IPS-18a (cell line): ENCODE measurements around the gene MDP1.
A peak's percentile ranks its signal among the peaks of the same experiment; 100 is the strongest.
"Not testable (repeated sequence)": the region's sequence is repeated elsewhere in the genome, so short reads cannot be mapped to it uniquely, and the experiment has no call there.

Experiments
- H3K27ac ChIP-seq: one replicate; pipeline ENCODE4 v1.5.1; 2013; ENCODE audit warnings: low read length
- H3K27me3 ChIP-seq: one replicate; pipeline ENCODE4 v1.6.1; 2013; ENCODE audit warnings: mild to moderate bottlenecking, low read length; ENCODE audit not compliant: control insufficient read depth, insufficient read depth
- H3K36me3 ChIP-seq: one replicate; pipeline ENCODE4 v1.6.1; 2013; ENCODE audit warnings: low read depth, low read length; ENCODE audit not compliant: control insufficient read depth
- H3K4me1 ChIP-seq: one replicate; pipeline ENCODE4 v1.6.1; 2013; ENCODE audit warnings: low read depth, low read length; ENCODE audit not compliant: control insufficient read depth
- H3K4me3 ChIP-seq: one replicate; pipeline ENCODE4 v1.5.1; 2013; ENCODE audit warnings: low read length
- H3K9ac ChIP-seq: one replicate; pipeline ENCODE4 v1.6.1; 2013; ENCODE audit warnings: mild to moderate bottlenecking, low read length, moderate library complexity
- H3K9me3 ChIP-seq: one replicate; pipeline ENCODE4 v1.6.1; 2013; ENCODE audit warnings: low read depth, low read length; ENCODE audit not compliant: control insufficient read depth

MDP1 gene

GRCh38 chr14:24203249-24203886 lies 12.5 kb downstream of the MDP1 start:
- not testable (repeated sequence) for H3K9me3 ChIP-seq, H3K4me1 ChIP-seq, H3K27me3 ChIP-seq
- Histone ChIP-seq H3K9ac (peak overlapping the region; percentile 9), H3K27ac (peak overlapping the region; percentile 67), H3K36me3 (peaks cover 31% of the 10 kb centered on the region), H3K4me3 (peak overlapping the region; percentile 37)

GRCh38 chr14:24202538-24202937 lies 13.3 kb downstream of the MDP1 start:
- H3K27me3 ChIP-seq, H3K9me3 ChIP-seq, H3K4me1 ChIP-seq: not testable (repeated sequence)
- H3K36me3 ChIP-seq: peaks cover 24% of the 10 kb centered on the region
- H3K4me3 ChIP-seq: peak overlapping the region; percentile 37
- peak overlapping the region; percentile 67 for H3K27ac ChIP-seq
- H3K9ac ChIP-seq: peak overlapping the region; percentile 9

- Histone ChIP-seq H3K4me3 (no peak overlapping the region), H3K27ac (no peak overlapping the region), H3K9me3 (no peaks in the 10 kb centered on the region), H3K36me3 (no peaks in the 10 kb centered on the region), H3K27me3 (no peaks in the 10 kb centered on the region), H3K4me1 (peaks cover 6% of the 10 kb centered on the region), H3K9ac (no peak overlapping the region)
Observed at GRCh38 chr14:24198814-24199524, 16.9 kb downstream of the MDP1 start.

DNA sequence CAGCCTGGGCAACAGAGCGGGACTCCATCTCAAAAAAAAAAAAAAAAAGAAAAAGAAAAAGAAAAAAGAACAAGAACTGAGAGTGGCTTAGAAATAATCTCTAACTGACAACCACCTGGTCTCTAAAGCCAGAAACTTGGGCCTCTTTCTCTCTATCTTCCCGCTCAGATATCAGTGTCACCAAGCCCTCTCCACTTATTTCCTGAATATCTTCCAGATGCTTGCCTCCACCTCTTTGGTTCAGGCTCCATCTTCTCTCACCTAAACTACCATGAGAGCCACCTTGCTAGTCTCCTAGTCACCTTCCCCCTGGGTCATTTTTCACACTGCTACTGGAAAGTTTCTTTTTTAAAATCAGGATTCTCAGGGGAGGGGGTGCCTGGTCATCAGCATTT lies 18.8 kb downstream of the MDP1 start:
- H3K27ac ChIP-seq: no peak overlapping the region
- no peaks in the 10 kb centered on the region for H3K4me1 ChIP-seq
- H3K4me3 ChIP-seq: no peak overlapping the region
- no peaks in the 10 kb centered on the region for H3K9me3 ChIP-seq
- H3K36me3 ChIP-seq: peaks cover 9% of the 10 kb centered on the region
- H3K9ac ChIP-seq: no peak overlapping the region
- H3K27me3 ChIP-seq: no peaks in the 10 kb centered on the region

DNA sequence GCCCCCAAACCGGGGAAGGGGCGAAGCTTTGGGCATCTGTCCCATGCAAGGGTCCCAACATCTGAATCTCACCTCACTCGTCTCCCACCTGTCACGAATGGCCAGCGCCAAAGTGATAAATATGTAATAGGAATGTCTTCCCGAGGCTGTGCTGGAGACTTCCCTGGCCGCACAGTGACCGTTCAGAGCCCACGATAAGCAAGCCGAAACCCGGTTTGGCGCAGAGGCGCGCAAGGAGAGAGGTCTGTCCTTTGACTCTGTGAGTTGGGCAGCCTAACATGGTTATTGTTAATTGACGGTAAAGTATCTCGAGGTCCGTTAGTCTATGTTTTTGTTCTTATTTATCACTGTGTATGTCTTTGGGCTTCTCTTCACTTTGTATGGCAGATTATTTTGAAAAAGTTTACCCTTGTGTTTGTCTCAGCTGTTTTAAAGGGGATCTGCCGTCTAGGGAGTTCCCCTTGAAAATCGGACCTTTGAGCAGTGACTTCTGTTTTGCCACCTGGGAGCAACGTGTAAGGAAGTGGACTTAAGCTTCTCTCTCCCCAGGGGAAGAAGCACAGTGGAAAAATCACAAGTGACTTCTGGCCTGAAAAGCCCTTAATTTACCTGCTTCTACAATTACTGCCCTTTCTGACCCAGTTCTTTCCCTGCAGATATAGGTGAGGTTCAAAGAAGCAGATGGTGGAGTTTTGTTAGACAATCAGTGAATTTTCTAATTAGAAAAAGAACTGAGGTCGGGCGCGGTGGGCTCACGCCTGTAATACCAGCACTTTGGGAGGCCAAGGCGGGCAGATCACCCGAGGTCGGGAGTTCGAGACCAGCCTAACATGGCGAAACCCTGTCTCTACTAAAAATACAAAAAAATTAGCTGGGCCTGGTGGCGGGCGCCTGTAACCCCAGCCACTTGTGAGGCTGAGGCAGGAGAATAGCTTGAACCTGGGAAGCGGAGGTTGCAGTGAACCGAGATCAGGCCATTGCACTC lies 19.5 kb downstream of the MDP1 start:
- no peaks in the 10 kb centered on the region for H3K9me3 ChIP-seq
- no peaks in the 10 kb centered on the region for H3K27me3 ChIP-seq
- peak overlapping the region; percentile 10 for H3K27ac ChIP-seq
- peak overlapping the region; percentile 90 for H3K4me3 ChIP-seq
- no peaks in the 10 kb centered on the region for H3K4me1 ChIP-seq
- H3K36me3 ChIP-seq: peaks cover 14% of the 10 kb centered on the region
- peak overlapping the region; percentile 79 for H3K9ac ChIP-seq

- Histone ChIP-seq H3K27ac (peak within 1 kb of the TSS; percentile 89), H3K9me3 (no peaks in the 10 kb centered on the region), H3K36me3 (peaks cover 14% of the 10 kb centered on the region), H3K9ac (peak within 1 kb of the TSS; percentile 79), H3K4me3 (peak within 1 kb of the TSS; percentile 90), H3K27me3 (no peaks in the 10 kb centered on the region), H3K4me1 (no peaks in the 10 kb centered on the region)
Observed at GRCh38 chr14:24195186-24196070, 20.4 kb downstream of the MDP1 start, which contains the start of gene TM9SF1. TSS of gene TM9SF1 (minus strand) at chr14:24195441. CDS start at chr14:24195019, 422 bp downstream.

DNA sequence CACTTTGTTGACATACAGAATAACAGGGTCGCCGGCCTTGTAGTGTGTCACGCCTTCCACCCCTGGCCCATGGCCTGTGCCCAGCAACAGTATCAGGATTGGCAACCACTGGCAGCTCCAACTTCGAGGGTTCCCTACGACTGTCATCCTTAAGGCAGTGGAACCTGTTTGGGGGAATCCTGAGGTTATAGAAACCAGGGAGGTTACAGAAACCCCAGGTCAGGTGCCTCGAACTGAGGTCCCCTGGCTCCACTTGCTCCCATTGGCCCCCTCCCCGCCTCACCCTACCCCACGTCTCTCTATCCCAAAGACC lies 21.0 kb downstream of the MDP1 start:
- peaks cover 17% of the 10 kb centered on the region for H3K36me3 ChIP-seq
- no peaks in the 10 kb centered on the region for H3K9me3 ChIP-seq
- H3K9ac ChIP-seq: peak overlapping the region; percentile 79
- H3K27ac ChIP-seq: no peak overlapping the region
- H3K4me3 ChIP-seq: peak overlapping the region; percentile 90
- H3K27me3 ChIP-seq: no peaks in the 10 kb centered on the region
- H3K4me1 ChIP-seq: no peaks in the 10 kb centered on the region

- Histone ChIP-seq H3K36me3 (peaks cover 17% of the 10 kb centered on the region), H3K9me3 (no peaks in the 10 kb centered on the region), H3K9ac (no peak overlapping the region), H3K27ac (no peak overlapping the region), H3K4me3 (peak overlapping the region; percentile 90), H3K4me1 (no peaks in the 10 kb centered on the region), H3K27me3 (no peaks in the 10 kb centered on the region)
Observed at GRCh38 chr14:24194186-24194872, 21.5 kb downstream of the MDP1 start.

GRCh38 chr14:24192933-24193332 lies 22.9 kb downstream of the MDP1 start:
- Histone ChIP-seq H3K4me3 (no peak overlapping the region), H3K4me1 (peaks cover under 1% of the 10 kb centered on the region), H3K27ac (no peak overlapping the region), H3K9me3 (no peaks in the 10 kb centered on the region), H3K9ac (no peak overlapping the region), H3K36me3 (peaks cover 17% of the 10 kb centered on the region), H3K27me3 (no peaks in the 10 kb centered on the region)

GRCh38 chr14:24190416-24190815 lies 25.4 kb downstream of the MDP1 start:
- no peak overlapping the region for H3K4me3 ChIP-seq
- no peaks in the 10 kb centered on the region for H3K27me3 ChIP-seq
- no peak overlapping the region for H3K27ac ChIP-seq
- no peaks in the 10 kb centered on the region for H3K9me3 ChIP-seq
- no peak overlapping the region for H3K9ac ChIP-seq
- peaks cover 6% of the 10 kb centered on the region for H3K4me1 ChIP-seq
- peaks cover 35% of the 10 kb centered on the region for H3K36me3 ChIP-seq
